GM12891 (cell line): ENCODE data around the gene PCDHGA11.

Source experiments
- PAX5 ChIP-seq: IDR thresholded peaks from 2 replicates; pipeline ENCODE4 v1.6.1; 2011; ENCODE audit warnings: low read length, moderate library complexity, mild to moderate bottlenecking; ENCODE audit not compliant: insufficient read depth, severe bottlenecking
- POLR2A ChIP-seq: IDR thresholded peaks from 2 replicates; pipeline ENCODE4 v1.6.1; 2011; ENCODE audit warnings: low read depth, low read length, control low read depth
- POLR2AphosphoS5 ChIP-seq: IDR thresholded peaks from 2 replicates; pipeline ENCODE4 v1.6.1; 2011; ENCODE audit warnings: low read depth, low read length, control low read depth
- POU2F2 ChIP-seq: IDR thresholded peaks from 2 replicates; pipeline ENCODE4 v1.6.1; 2011; ENCODE audit warnings: low read depth, mild to moderate bottlenecking, control low read depth, low read length, moderate library complexity
- SPI1 ChIP-seq: IDR thresholded peaks from 2 replicates; pipeline ENCODE4 v1.6.1; 2011; ENCODE audit warnings: low read depth, low read length, control low read depth
- TAF1 ChIP-seq: IDR thresholded peaks from 2 replicates; pipeline ENCODE4 v1.6.1; 2011; ENCODE audit warnings: low read depth, low read length, control low read depth

- TF ChIP-seq POLR2A (no peak), SPI1 (no peak), POLR2AphosphoS5 (no peak), PAX5 (no peak), TAF1 (no peak), POU2F2 (no peak)
Observed at GRCh38 chr5:141434006-141434405, 13.2 kb downstream of the PCDHGA11 start.
